Stimulated activated naive B cell treated with anti-CD40 and anti-IgM and Interleukin-4, amounts not matched to agents 10 μg/mL and 1 μg/mL and 100 μg/mL, for 72 hours (primary cell): Measurements from ENCODE around the gene GNAT3.

Experiments
- ATAC-seq, 2 donors: fragments of 150-1000 bp; cut with Tn5 transposase; replicated peaks; 2 replicates each; pipeline ENCODE4 v1.10.0; 2021; ENCODE audit warnings: moderate library complexity in 1 of 2
- DNase-seq: peaks from one replicate; pipeline ENCODE4 v3.0.0; 2021
- H3K27ac Mint-ChIP-seq: one replicate; pipeline ENCODE4 v1.8.0; 2022; ENCODE audit warnings: mild to moderate bottlenecking, mixed read lengths
- H3K27me3 Mint-ChIP-seq, 2 donors: one replicate each; pipeline ENCODE4 v1.8.0; 2022; ENCODE audit warnings: mixed read lengths in 2 of 2
- H3K36me3 Mint-ChIP-seq, 2 donors: one replicate each; pipeline ENCODE4 v1.8.0; 2022; ENCODE audit warnings: mixed read lengths in 2 of 2, mild to moderate bottlenecking in 1 of 2
- H3K4me1 Mint-ChIP-seq, 2 donors: one replicate each; pipeline ENCODE4 v1.8.0; 2022; ENCODE audit warnings: mixed read lengths in 2 of 2, mild to moderate bottlenecking in 1 of 2
- H3K4me3 Mint-ChIP-seq, 2 donors: one replicate each; pipeline ENCODE4 v1.8.0; 2022; ENCODE audit warnings: mild to moderate bottlenecking in 2 of 2, mixed read lengths in 2 of 2, moderate library complexity in 1 of 2
- H3K9me3 Mint-ChIP-seq, 2 donors: one replicate each; pipeline ENCODE4 v1.8.0; 2022; ENCODE audit warnings: mixed read lengths in 2 of 2, mild to moderate bottlenecking in 1 of 2

GNAT3 gene

GRCh38 chr7:80464211-80464610, 47.7 kb downstream of the GNAT3 start:
- H3K36me3 Mint-ChIP-seq = no peaks in the 10 kb centered on the region
- no peak overlapping the region for H3K27ac Mint-ChIP-seq
- no peaks in the 10 kb centered on the region for H3K4me1 Mint-ChIP-seq
- no peak for DNase-seq
- no peaks in the 10 kb centered on the region for H3K27me3 Mint-ChIP-seq
- ATAC-seq = no peak
- no peak overlapping the region for H3K4me3 Mint-ChIP-seq
- no peaks in the 10 kb centered on the region for H3K9me3 Mint-ChIP-seq

- Mint-ChIP-seq H3K4me1 (no peaks in the 10 kb centered on the region), H3K27me3 (no peaks in the 10 kb centered on the region), H3K36me3 (no peaks in the 10 kb centered on the region), H3K9me3 (no peaks in the 10 kb centered on the region), H3K4me3 (no peak overlapping the region), H3K27ac (no peak overlapping the region)
- DNase-seq = no peak
- no peak for ATAC-seq
Measured at GRCh38 chr7:80463272-80463920, 48.5 kb downstream of the GNAT3 start.

- no peak overlapping the region for H3K4me3 Mint-ChIP-seq
- no peaks in the 10 kb centered on the region for H3K4me1 Mint-ChIP-seq
- H3K9me3 Mint-ChIP-seq = no peaks in the 10 kb centered on the region
- ATAC-seq = no peak
- no peaks in the 10 kb centered on the region for H3K27me3 Mint-ChIP-seq
- no peak overlapping the region for H3K27ac Mint-ChIP-seq
- no peak for DNase-seq
- no peaks in the 10 kb centered on the region for H3K36me3 Mint-ChIP-seq
Measured at GRCh38 chr7:80460857-80461256, 51.0 kb downstream of the GNAT3 start.

GRCh38 chr7:80459776-80460510, 51.9 kb downstream of the GNAT3 start:
- H3K27me3 Mint-ChIP-seq = no peaks in the 10 kb centered on the region
- H3K4me1 Mint-ChIP-seq = no peaks in the 10 kb centered on the region
- no peak for ATAC-seq
- no peak overlapping the region for H3K27ac Mint-ChIP-seq
- no peaks in the 10 kb centered on the region for H3K9me3 Mint-ChIP-seq
- H3K36me3 Mint-ChIP-seq = no peaks in the 10 kb centered on the region
- H3K4me3 Mint-ChIP-seq = no peak overlapping the region
- no peak for DNase-seq

- H3K27me3 Mint-ChIP-seq = no peaks in the 10 kb centered on the region
- no peak for ATAC-seq
- DNase-seq = no peak
- no peaks in the 10 kb centered on the region for H3K36me3 Mint-ChIP-seq
- H3K27ac Mint-ChIP-seq = no peak overlapping the region
- no peaks in the 10 kb centered on the region for H3K4me1 Mint-ChIP-seq
- no peaks in the 10 kb centered on the region for H3K9me3 Mint-ChIP-seq
- no peak overlapping the region for H3K4me3 Mint-ChIP-seq
Measured at GRCh38 chr7:80458822-80459725, 52.8 kb downstream of the GNAT3 start.

- Mint-ChIP-seq H3K36me3 (no peaks in the 10 kb centered on the region), H3K4me3 (no peak overlapping the region)
- no peak for DNase-seq
Measured at GRCh38 chr7:80453699-80454340, 58.0 kb downstream of the GNAT3 start.

GRCh38 chr7:80450621-80451308, 61.1 kb downstream of the GNAT3 start:
- DNase-seq (no peak), ATAC-seq (no peak)
- H3K4me3 Mint-ChIP-seq = no peak overlapping the region
- no peaks in the 10 kb centered on the region for H3K27me3 Mint-ChIP-seq
- H3K9me3 Mint-ChIP-seq = no peaks in the 10 kb centered on the region
- H3K36me3 Mint-ChIP-seq = no peaks in the 10 kb centered on the region
- H3K27ac Mint-ChIP-seq = no peak overlapping the region
- no peaks in the 10 kb centered on the region for H3K4me1 Mint-ChIP-seq

More at GRCh38 chr7:80453699-80454340, 58.0 kb downstream of the GNAT3 start:
- Mint-ChIP-seq H3K9me3 (no peaks in the 10 kb centered on the region), H3K27me3 (no peaks in the 10 kb centered on the region), H3K4me1 (no peaks in the 10 kb centered on the region), H3K27ac (no peak overlapping the region)
- ATAC-seq = no peak

- Mint-ChIP-seq H3K9me3 (no peaks in the 10 kb centered on the region), H3K27me3 (no peaks in the 10 kb centered on the region), H3K4me1 (no peaks in the 10 kb centered on the region), H3K4me3 (no peak overlapping the region), H3K36me3 (no peaks in the 10 kb centered on the region), H3K27ac (no peak overlapping the region)
- no peak for DNase-seq
- ATAC-seq = no peak
Measured at GRCh38 chr7:80449836-80450235, 62.0 kb downstream of the GNAT3 start.

- no peaks in the 10 kb centered on the region for H3K4me1 Mint-ChIP-seq
- H3K4me3 Mint-ChIP-seq = no peak overlapping the region
- H3K27me3 Mint-ChIP-seq = no peaks in the 10 kb centered on the region
- no peak for DNase-seq
- H3K27ac Mint-ChIP-seq = no peak overlapping the region
- no peaks in the 10 kb centered on the region for H3K36me3 Mint-ChIP-seq
- no peak for ATAC-seq
- no peaks in the 10 kb centered on the region for H3K9me3 Mint-ChIP-seq
Measured at GRCh38 chr7:80445351-80445750, 66.5 kb downstream of the GNAT3 start.

- Mint-ChIP-seq H3K27me3 (no peaks in the 10 kb centered on the region), H3K9me3 (no peaks in the 10 kb centered on the region), H3K27ac (no peak overlapping the region), H3K36me3 (no peaks in the 10 kb centered on the region), H3K4me3 (no peak overlapping the region), H3K4me1 (no peaks in the 10 kb centered on the region)
- no peak for DNase-seq
- ATAC-seq = no peak
Measured at GRCh38 chr7:80444811-80445210, 67.1 kb downstream of the GNAT3 start.

- no peaks in the 10 kb centered on the region for H3K9me3 Mint-ChIP-seq
- no peaks in the 10 kb centered on the region for H3K36me3 Mint-ChIP-seq
- H3K4me1 Mint-ChIP-seq = no peaks in the 10 kb centered on the region
- H3K4me3 Mint-ChIP-seq = no peak overlapping the region
- H3K27ac Mint-ChIP-seq = no peak overlapping the region
- no peak for ATAC-seq
- no peaks in the 10 kb centered on the region for H3K27me3 Mint-ChIP-seq
- no peak for DNase-seq
Measured at GRCh38 chr7:80443325-80443724, 68.5 kb downstream of the GNAT3 start.

GRCh38 chr7:80440883-80441282, 71.0 kb downstream of the GNAT3 start:
- no peaks in the 10 kb centered on the region for H3K4me1 Mint-ChIP-seq

GRCh38 chr7:80439894-80440821, 71.7 kb downstream of the GNAT3 start:
- Mint-ChIP-seq H3K36me3 (no peaks in the 10 kb centered on the region), H3K9me3 (peaks cover 0 to 2% of the 10 kb centered on the region in 2 donors), H3K27ac (no peak overlapping the region), H3K27me3 (no peaks in the 10 kb centered on the region), H3K4me3 (no peak overlapping the region), H3K4me1 (no peaks in the 10 kb centered on the region)
- DNase-seq = no peak
- ATAC-seq = no peak

More at GRCh38 chr7:80440883-80441282, 71.0 kb downstream of the GNAT3 start:
- Mint-ChIP-seq H3K36me3 (no peaks in the 10 kb centered on the region), H3K4me3 (no peak overlapping the region), H3K27me3 (no peaks in the 10 kb centered on the region), H3K27ac (no peak overlapping the region), H3K9me3 (peaks cover 0 to 2% of the 10 kb centered on the region in 2 donors)
- ATAC-seq (no peak), DNase-seq (no peak)
